Heart right ventricle (tissue), 16 donors: Measurements from ENCODE around the gene ETS1. TPM values are rescaled to one million over a fixed set of nuclear protein-coding genes. Genes with fewer than 3 reads are reported as not detected.

Experiments used
- ATAC-seq, 8 donors: fragments of 200-7000 bp; cut with Tn5 transposase; one replicate each; pipeline ENCODE4 v1.9.1; 2020; ENCODE audit warnings: mild to moderate bottlenecking in 8 of 8, moderate library complexity in 8 of 8, moderate number of reproducible peaks in 1 of 8
- DNase-seq, 2 donors: peaks; one replicate each; pipeline ENCODE4 v3.0.0-alpha.2; 2020
- H3K27ac ChIP-seq, 10 donors: fragments of 200-600 bp; sonication (generic) in 2 of 10; one replicate each; pipeline versions ENCODE4 v1.5.0 to v1.8.0; 2020 to 2022; ENCODE audit warnings: mild to moderate bottlenecking in 3 of 10
- H3K27me3 ChIP-seq, 7 donors: fragments of 200-600 bp; one replicate each; pipeline ENCODE4 v1.8.0; 2021 to 2022; ENCODE audit warnings: mild to moderate bottlenecking in 2 of 7
- H3K36me3 ChIP-seq, 9 donors: fragments of 200-600 bp; sonication (generic) in 1 of 9; one replicate each; pipeline versions ENCODE4 v1.5.0 to v1.8.0; 2020 to 2022; ENCODE audit warnings: mild to moderate bottlenecking in 2 of 9
- H3K4me1 ChIP-seq, 9 donors: fragments of 200-600 bp; sonication (generic) in 1 of 9; one replicate each; pipeline versions ENCODE4 v1.5.0 to v1.8.0; 2020 to 2022; ENCODE audit warnings: mild to moderate bottlenecking in 4 of 9
- H3K4me3 ChIP-seq, 10 donors: fragments of 200-600 bp; sonication (generic) in 2 of 10; one replicate each; pipeline versions ENCODE4 v1.5.0 to v1.8.0; 2020 to 2022; ENCODE audit warnings: mild to moderate bottlenecking in 7 of 10, moderate library complexity in 2 of 10
- H3K9me3 ChIP-seq, 11 donors: fragments of 200-600 bp in 10 of 11; sonication (generic) in 2 of 11; one replicate each; pipeline versions ENCODE4 v1.5.0 to v1.8.0; 2013 to 2022; ENCODE audit warnings: mild to moderate bottlenecking in 2 of 11, control low read depth in 1 of 11, moderate library complexity in 1 of 11
- CTCF ChIP-seq, 9 donors: fragments of 200-600 bp; sonication (generic) in 2 of 9; IDR thresholded peaks; one replicate each; pipeline versions ENCODE4 v1.5.0 to v1.8.0; 2021 to 2022; ENCODE audit warnings: antibody characterized with exemption in 9 of 9, mild to moderate bottlenecking in 5 of 9, moderate library complexity in 1 of 9
- WGBS, 2 donors: extraction: QIAGEN DNeasy Blood & Tissue Kit; methylation state at CpG; one replicate each; pipeline ENCODE4 v1.1.7; 2013; ENCODE audit warnings: inconsistent platforms in 1 of 2; 5-methylcytosine and 5-hydroxymethylcytosine counted together
- intact Hi-C, 10 donors: fragments of 100-400 bp; cut with DNase I; formaldehyde crosslinking; loops; one replicate each; pipeline versions ENCODE4 v1.11.1 to v1.14.2; 2022
- polyA plus RNA-seq, 2 donors: library from polyadenylated mRNA; stranded (reverse); fragments of 200-250 nt; gene quantifications; one replicate each; pipeline ENCODE4 v1.2.3, GENCODE V29; 2013
- total RNA-seq, 10 donors: library from RNA; stranded (reverse); fragmentation: NEBNext Ultra II Directional in 3 of 10; extraction: Animal tissue kit (Norgen Biotek cat#: 25700) in 3 of 10; gene quantifications; one replicate each; pipeline versions ENCODE4 v1.2.1 to v1.2.4, GENCODE V29; 2021 to 2023
- donor health status: Arrhythmogenic right ventricular cardiomyopathy.
- donor health status: ischemic (EF 13 %, LVEDD 7.1; RV severe dilation, severe dysfunction).
- donor health status: healthy with polysubstance abuse.
- donor health status: DM: no; HTN: yes; CAD: no.
- donor health status: DM: no; HTN: no; CAD: no.
- donor health status: ischemic (EF 25% LVEDD 6.9; RV normal size, moderate dysfunction).
- donor health status: ischemic (EF 25% LVEDD 5.7; RV mildly dilated, moderate dysfunction).
- donor health status: healthy.
- donor health status: DM: yes; HTN: yes; CAD: no.
- donor health status: Ischemic cardiomyopathy.
- donor health status: ischemic (EF 35%, LVEDD 5.7; RV mildly dilated, moderate dysfunction).
- donor health status: nonischemic (EF 11% LVEDD 7.7; RV severe dilation, severe dysfunction).
- donor health status: DM: yes; HTN: yes; CAD: no.
- donor health status: PGD.
- donor health status: ischemic (EF 29% LVEDD 5.4; RV normal size, mild dysfunction).
- donor health status: nonischemic (EF 23%, LVEDD 6.1; RV moderate dilation, normal function).

Gene ETS1
- total and polyA plus RNA-seq, 12 donors: 21.3 to 93.4 (median 50.7) TPM

GRCh38 chr11:128518493-128519207 lies 68.7 kb downstream of the ETS1 start:
- H3K4me1 ChIP-seq: peaks cover 15 to 83% (median 72%) of the 10 kb centered on the region in 9 donors
- whole genome bisulfite sequencing, 2 donors: 16 to 21% methylated on average over 7 of the region's 7 CpGs
- TF ChIP-seq CTCF (IDR thresholded peaks at IDR 0.05): no peak
- DNase-seq (no peak), ATAC-seq (no peak)
- no peaks in the 10 kb centered on the region for H3K9me3 ChIP-seq
- H3K36me3 ChIP-seq: peaks cover 0 to 21% (median 2%) of the 10 kb centered on the region in 9 donors
- H3K27me3 ChIP-seq: no peaks in the 10 kb centered on the region
- intact Hi-C loops: loop anchor here in 1 of 10 donors (5.0 kb wide), 1 partner anchor 36 kb away; no protein-coding TSS in a partner anchor
- peak overlapping the region; percentile 22 to 99 (median 96) for H3K27ac ChIP-seq
- H3K4me3 ChIP-seq: peak overlapping the region in 9 of 10 donors; percentile 67 to 92 (median 81)

GRCh38 chr11:128517451-128518230 lies 69.7 kb downstream of the ETS1 start:
- 39 to 43% methylated on average over 5 of the region's 5 CpGs for whole genome bisulfite sequencing, 2 donors
- H3K4me1 ChIP-seq: peaks cover 15 to 83% (median 70%) of the 10 kb centered on the region in 9 donors
- intact Hi-C loops: loop anchor here in 1 of 10 donors (5.0 kb wide), 1 partner anchor 35 kb away; no protein-coding TSS in a partner anchor
- H3K27ac ChIP-seq: peak overlapping the region in 9 of 10 donors; percentile 50 to 99 (median 97)
- no peak for TF ChIP-seq CTCF (IDR thresholded peaks at IDR 0.05)
- no peaks in the 10 kb centered on the region for H3K9me3 ChIP-seq
- H3K36me3 ChIP-seq: peaks cover 0 to 31% (median 12%) of the 10 kb centered on the region in 9 donors
- DNase-seq (no peak), ATAC-seq (no peak)
- no peaks in the 10 kb centered on the region for H3K27me3 ChIP-seq
- peak overlapping the region; percentile 0 to 92 (median 80) for H3K4me3 ChIP-seq

- WGBS, 2 donors: 45 to 46% methylated on average over 4 of the region's 4 CpGs
- TF ChIP-seq CTCF (IDR thresholded peaks at IDR 0.05): no peak
- Histone ChIP-seq H3K36me3 (peaks cover 0 to 38% (median 12%) of the 10 kb centered on the region in 9 donors), H3K4me3 (peak overlapping the region in 9 of 10 donors; percentile 67 to 92 (median 81)), H3K9me3 (no peaks in the 10 kb centered on the region), H3K27ac (peak overlapping the region in 9 of 10 donors; percentile 37 to 99 (median 96)), H3K4me1 (peaks cover 15 to 90% (median 78%) of the 10 kb centered on the region in 9 donors), H3K27me3 (no peaks in the 10 kb centered on the region)
- intact Hi-C loops: loop anchor here in 1 of 10 donors (5.0 kb wide), 1 partner anchor 35 kb away; no protein-coding TSS in a partner anchor
- DNase-seq (no peak), ATAC-seq (no peak)
Observed at GRCh38 chr11:128516886-128517285, 70.5 kb downstream of the ETS1 start.
